NT2/D1 (cell line): Measurements from ENCODE around the gene EFCC1.

Source experiments
- DNase-seq: peaks from one replicate; pipeline ENCODE4 v3.0.0-alpha.2; 2011; ENCODE audit warnings: low read depth, low spot score
- H3K27me3 ChIP-seq: 2 replicates; pipeline ENCODE4 v1.6.0; 2011; ENCODE audit warnings: mild to moderate bottlenecking; ENCODE audit not compliant: insufficient read length, insufficient read depth
- H3K36me3 ChIP-seq: 2 replicates; pipeline ENCODE4 v1.6.1; 2011; ENCODE audit warnings: mild to moderate bottlenecking, low read length, mixed read lengths; ENCODE audit not compliant: insufficient read depth, insufficient read length
- H3K4me1 ChIP-seq: 2 replicates; pipeline ENCODE4 v1.5.1; 2011; ENCODE audit not compliant: insufficient read depth, insufficient read length
- H3K4me3 ChIP-seq: 2 replicates; pipeline ENCODE4 v1.5.1; 2011; ENCODE audit warnings: low read depth; ENCODE audit not compliant: insufficient read length
- H3K9ac ChIP-seq: 2 replicates; pipeline ENCODE4 v1.6.0; 2011; ENCODE audit warnings: low read depth; ENCODE audit not compliant: insufficient read length
- H3K9me3 ChIP-seq: 2 replicates; pipeline ENCODE4 v1.5.1; 2011; ENCODE audit warnings: mild to moderate bottlenecking, low read length; ENCODE audit not compliant: insufficient read depth
- SUZ12 ChIP-seq: IDR thresholded peaks from 2 replicates; pipeline ENCODE4 v1.6.1; 2011; ENCODE audit not compliant: insufficient read length, insufficient read depth; ENCODE audit errors: extremely low read depth
- YY1 ChIP-seq: IDR thresholded peaks from 2 replicates; pipeline ENCODE4 v1.6.1; 2011; ENCODE audit not compliant: insufficient read length, insufficient read depth
- ZNF274 ChIP-seq: IDR thresholded peaks from 2 replicates; pipeline ENCODE4 v1.6.1; 2011; ENCODE audit warnings: mild to moderate bottlenecking, low read depth, low read length

EFCC1 gene

DNA sequence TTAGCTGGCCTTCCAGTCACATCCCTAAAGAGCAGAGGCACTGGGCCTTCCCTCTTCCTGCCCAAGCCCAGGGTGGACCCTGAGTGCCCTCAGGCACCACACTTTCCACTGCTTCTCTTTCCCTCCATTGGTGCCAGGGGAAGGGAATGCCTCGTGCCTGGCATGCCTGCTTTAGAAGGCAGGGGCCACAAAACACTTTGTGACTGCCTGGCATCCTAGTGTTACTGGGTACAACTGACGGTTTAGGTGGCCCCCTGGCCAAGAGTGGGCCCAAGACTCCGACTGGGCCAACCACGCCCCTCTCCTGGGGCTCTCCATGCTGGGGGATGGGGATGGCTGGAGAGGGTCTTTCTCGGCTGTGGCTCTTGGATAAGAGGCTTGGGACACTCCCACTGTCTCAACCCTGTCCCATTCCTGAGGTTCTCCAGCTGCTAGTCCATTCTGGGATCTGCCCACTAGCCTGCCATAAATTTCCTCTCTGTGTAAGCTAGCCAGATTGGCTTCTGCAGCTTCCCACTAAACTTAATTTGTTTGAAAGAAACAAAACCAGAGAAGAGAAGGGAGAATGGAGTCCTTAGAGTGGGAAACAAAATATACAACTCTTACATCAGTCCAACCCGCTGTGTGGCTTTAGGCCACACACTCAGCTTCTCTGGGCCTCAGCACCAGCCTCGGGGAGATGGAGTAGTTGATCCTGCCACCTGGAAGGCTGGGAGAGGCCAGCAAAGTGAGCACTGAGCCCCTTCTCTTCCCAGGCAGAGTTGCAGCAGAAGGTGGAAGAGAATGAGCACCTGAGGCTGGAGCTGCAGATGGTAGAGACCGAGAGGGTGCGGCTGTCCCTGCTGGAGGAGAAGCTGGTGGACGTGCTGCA lies 35.4 kb downstream of the EFCC1 start:
- no peaks in the 10 kb centered on the region for H3K27me3 ChIP-seq
- H3K9ac ChIP-seq: no peak overlapping the region
- no peaks in the 10 kb centered on the region for H3K9me3 ChIP-seq
- H3K36me3 ChIP-seq: no peaks in the 10 kb centered on the region
- peaks cover 30% of the 10 kb centered on the region for H3K4me1 ChIP-seq
- no peak for DNase-seq
- TF ChIP-seq ZNF274: no peak
- no peak for TF ChIP-seq YY1
- no peak for TF ChIP-seq SUZ12
- H3K4me3 ChIP-seq: no peak overlapping the region

DNA sequence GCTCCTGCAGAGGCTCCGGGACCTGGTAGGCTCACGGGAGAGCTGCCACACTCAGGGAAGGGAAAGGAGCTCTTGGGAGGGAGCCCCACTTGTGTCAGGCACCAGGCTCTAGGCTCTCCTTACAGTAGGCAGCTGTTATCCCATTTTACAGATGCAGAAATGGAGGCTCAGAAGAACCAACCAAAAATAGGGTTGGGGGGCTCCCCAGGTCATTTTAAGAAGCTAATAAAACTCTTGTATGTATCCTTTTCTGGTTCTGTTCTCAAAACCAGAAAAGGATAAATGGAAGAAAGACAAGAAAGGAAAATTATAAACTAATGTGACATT lies 36.0 kb downstream of the EFCC1 start:
- Histone ChIP-seq H3K27me3 (no peaks in the 10 kb centered on the region), H3K9ac (no peak overlapping the region), H3K36me3 (no peaks in the 10 kb centered on the region), H3K4me1 (peaks cover 28% of the 10 kb centered on the region), H3K4me3 (no peak overlapping the region), H3K9me3 (no peaks in the 10 kb centered on the region)
- DNase-seq: no peak
- no peak for TF ChIP-seq ZNF274
- no peak for TF ChIP-seq YY1
- TF ChIP-seq SUZ12: no peak

DNA sequence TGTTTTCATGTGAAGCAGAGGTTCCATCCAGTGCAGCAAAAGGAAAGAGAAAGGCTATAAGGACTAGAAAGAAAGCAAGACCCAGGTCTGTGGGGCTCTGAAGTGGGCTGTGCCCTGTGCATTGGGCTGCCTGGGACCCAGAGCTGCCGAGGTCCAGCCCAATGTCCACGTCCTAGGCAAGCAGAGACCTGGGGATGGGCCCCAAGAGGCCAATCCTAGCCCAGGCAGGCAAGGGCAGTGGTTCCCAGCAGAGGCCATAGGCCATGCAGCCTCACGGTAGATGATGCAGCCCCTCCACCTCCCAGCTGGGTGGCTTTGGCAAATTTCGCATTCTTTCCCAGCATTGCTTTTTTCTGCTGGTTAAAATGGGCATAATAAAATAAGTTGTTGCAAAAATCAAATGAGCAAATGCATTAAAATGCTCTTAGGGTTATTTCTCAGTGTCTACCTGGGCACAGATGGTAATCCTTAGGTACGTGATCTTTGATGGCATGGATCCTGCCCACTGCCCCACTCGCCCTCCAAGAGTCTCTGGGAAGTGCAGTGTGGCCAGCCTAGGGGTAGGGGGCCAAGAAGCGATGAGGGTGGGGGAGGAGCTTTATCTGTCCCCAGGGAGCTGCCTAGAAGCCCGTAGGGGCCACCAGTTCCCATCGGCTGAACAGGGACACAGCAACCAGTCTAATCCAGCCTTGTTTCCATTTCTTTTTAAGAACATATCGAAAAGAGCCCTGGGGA lies 37.2 kb downstream of the EFCC1 start:
- H3K9me3 ChIP-seq: no peaks in the 10 kb centered on the region
- H3K36me3 ChIP-seq: no peaks in the 10 kb centered on the region
- no peak overlapping the region for H3K9ac ChIP-seq
- H3K27me3 ChIP-seq: no peaks in the 10 kb centered on the region
- H3K4me3 ChIP-seq: no peak overlapping the region
- TF ChIP-seq YY1 (no peak), ZNF274 (no peak)
- DNase-seq: no peak
- peaks cover 25% of the 10 kb centered on the region for H3K4me1 ChIP-seq

DNA sequence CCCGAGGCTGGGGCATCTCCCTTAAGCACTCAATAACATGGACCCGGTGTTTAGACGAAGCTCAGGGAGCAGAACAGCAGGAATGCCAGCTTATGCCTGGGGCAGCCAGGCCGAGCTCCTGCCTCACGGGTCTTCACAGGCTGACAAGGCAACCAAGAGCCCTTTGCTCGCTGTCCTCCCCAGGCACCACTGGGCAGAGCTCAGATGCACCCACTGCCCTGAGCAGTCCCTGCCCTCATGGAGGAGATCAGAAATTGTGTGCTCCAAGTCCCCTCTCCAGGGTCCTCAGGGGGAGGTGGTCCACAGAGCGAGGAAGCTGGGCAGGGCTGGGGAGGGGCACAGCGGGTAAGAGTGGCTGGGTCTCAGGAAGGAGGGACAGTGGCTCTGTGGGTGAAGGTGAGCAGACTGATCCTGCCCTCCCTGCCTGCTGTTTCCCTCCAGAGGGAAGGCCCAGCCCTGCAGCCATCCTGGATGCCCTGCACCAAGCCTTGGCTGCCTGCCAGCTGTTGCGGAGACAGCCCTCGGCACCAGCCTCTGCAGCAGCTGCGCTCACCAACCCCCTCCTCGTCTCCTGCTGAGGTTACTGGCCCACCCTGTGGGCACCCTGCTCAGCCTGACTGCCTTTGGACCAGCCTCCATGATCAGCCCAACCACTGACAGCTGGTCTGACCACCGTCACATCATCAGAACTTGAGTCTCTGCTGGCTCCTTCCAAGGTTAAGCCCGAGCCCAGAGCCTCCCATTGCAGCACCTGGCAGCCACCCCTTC lies 38.4 kb downstream of the EFCC1 start:
- Histone ChIP-seq H3K9me3 (no peaks in the 10 kb centered on the region), H3K4me1 (peaks cover 23% of the 10 kb centered on the region), H3K9ac (no peak overlapping the region), H3K36me3 (no peaks in the 10 kb centered on the region), H3K27me3 (no peaks in the 10 kb centered on the region), H3K4me3 (no peak overlapping the region)
- DNase-seq: no peak
- no peak for TF ChIP-seq ZNF274
- no peak for TF ChIP-seq SUZ12
- no peak for TF ChIP-seq YY1

DNA sequence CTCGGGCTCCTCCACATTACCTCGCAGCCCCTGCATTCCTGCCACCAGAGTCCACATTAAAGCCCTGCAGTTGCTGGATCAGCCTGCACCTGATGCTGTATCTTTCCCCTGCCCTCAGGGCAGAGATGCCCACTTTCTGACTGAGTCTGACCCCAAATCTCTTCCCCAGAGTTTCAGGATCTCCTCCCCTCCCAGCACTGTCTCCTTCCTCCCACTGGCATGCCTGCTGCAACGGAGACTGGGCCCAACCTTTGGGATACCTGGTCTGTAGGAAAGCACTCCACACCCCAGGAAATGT lies 38.9 kb downstream of the EFCC1 start:
- no peaks in the 10 kb centered on the region for H3K36me3 ChIP-seq
- no peak for TF ChIP-seq ZNF274
- no peak for TF ChIP-seq YY1
- TF ChIP-seq SUZ12: no peak
- no peaks in the 10 kb centered on the region for H3K9me3 ChIP-seq
- DNase-seq: no peak
- no peaks in the 10 kb centered on the region for H3K27me3 ChIP-seq
- H3K4me3 ChIP-seq: no peak overlapping the region
- no peak overlapping the region for H3K9ac ChIP-seq
- H3K4me1 ChIP-seq: peaks cover 21% of the 10 kb centered on the region

DNA sequence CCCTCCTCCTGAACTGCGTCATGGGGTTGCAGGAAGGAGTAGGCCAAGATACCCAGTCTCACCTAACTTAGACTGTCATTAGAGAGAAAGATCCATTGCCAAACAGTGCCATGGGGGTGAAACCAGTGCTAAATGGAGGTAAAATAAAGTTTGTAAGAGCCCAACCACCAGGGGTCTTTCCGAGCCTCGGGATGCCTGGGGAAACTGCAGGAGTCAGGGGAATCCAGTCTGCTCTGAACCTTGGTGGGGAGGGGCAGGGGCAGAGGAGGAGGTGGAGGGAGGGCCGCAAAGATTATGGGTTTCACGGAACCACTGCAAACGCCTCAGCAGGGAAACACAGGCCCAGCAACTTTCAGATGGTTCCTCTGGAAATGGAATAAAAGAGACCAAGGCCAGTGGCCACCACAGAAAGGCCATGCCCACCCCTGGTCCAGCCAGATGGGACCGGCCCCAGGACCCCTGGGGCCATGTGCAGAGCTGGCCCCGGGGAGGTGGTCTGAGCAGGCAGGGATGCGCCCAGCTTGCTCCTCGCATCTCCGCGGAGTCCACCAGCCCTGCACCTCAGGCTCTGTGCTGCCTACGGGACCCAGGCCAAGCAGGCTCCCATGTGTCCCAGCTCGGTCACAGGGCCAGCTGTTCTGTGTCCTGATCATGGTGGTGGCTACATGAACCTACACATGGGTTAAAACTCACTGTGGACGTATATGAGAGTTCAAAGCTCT lies 39.6 kb downstream of the EFCC1 start:
- Histone ChIP-seq H3K9ac (no peak overlapping the region), H3K36me3 (no peaks in the 10 kb centered on the region), H3K9me3 (no peaks in the 10 kb centered on the region), H3K4me1 (peaks cover 16% of the 10 kb centered on the region), H3K27me3 (no peaks in the 10 kb centered on the region), H3K4me3 (no peak overlapping the region)
- no peak for DNase-seq
- TF ChIP-seq SUZ12: no peak
- no peak for TF ChIP-seq YY1
- TF ChIP-seq ZNF274: no peak
